Activated CD4-positive, alpha-beta T cell treated with anti-CD3 and anti-CD28 coated beads, Interleukin-2, amount 10 ng/mL, durations not matched to agents 24 days and 14 days (primary cell): ENCODE data around the gene RPH3AL. TPM values are rescaled to one million over a fixed set of nuclear protein-coding genes. Genes with fewer than 3 reads are reported as not detected.
"Not testable (repeated sequence)": the region's sequence is repeated elsewhere in the genome, so short reads cannot be mapped to it uniquely, and the experiment has no call there.

Source experiments
- DNase-seq: peaks from one replicate; pipeline ENCODE4 v3.0.0; 2022
- H3K27ac Mint-ChIP-seq: one replicate; pipeline ENCODE4 v1.8.0; 2022; ENCODE audit warnings: mild to moderate bottlenecking, mixed read lengths
- H3K27me3 Mint-ChIP-seq: one replicate; pipeline ENCODE4 v1.8.0; 2022; ENCODE audit warnings: mixed read lengths
- H3K36me3 Mint-ChIP-seq: one replicate; pipeline ENCODE4 v1.8.0; 2022; ENCODE audit warnings: low read depth, mild to moderate bottlenecking, mixed read lengths
- H3K4me1 Mint-ChIP-seq: one replicate; pipeline ENCODE4 v1.8.0; 2021; ENCODE audit warnings: mixed read lengths
- H3K4me3 Mint-ChIP-seq: one replicate; pipeline ENCODE4 v1.8.0; 2022; ENCODE audit warnings: mild to moderate bottlenecking, moderate library complexity, mixed read lengths
- H3K9me3 Mint-ChIP-seq: one replicate; pipeline ENCODE4 v1.8.0; 2021; ENCODE audit warnings: mixed read lengths
- intact Hi-C: fragments of 100-400 bp; cut with micrococcal nuclease; formaldehyde crosslinking; loops from one replicate; pipeline ENCODE4 v1.15.1; 2023
- total RNA-seq: library from RNA; stranded (reverse); gene quantifications from 2 replicates; pipeline ENCODE4 v1.2.3, GENCODE V29; 2022

The RPH3AL gene
- total RNA-seq, 1 donor from 2014 or later, result 3.7 TPM

- DNase-seq, result no peak
- Mint-ChIP-seq H3K27me3 (no peaks in the 10 kb centered on the region), H3K9me3 (no peaks in the 10 kb centered on the region), H3K4me1 (no peaks in the 10 kb centered on the region), H3K36me3 (no peaks in the 10 kb centered on the region), H3K27ac (no peak overlapping the region), H3K4me3 (no peak overlapping the region)
- intact Hi-C loops, result no loop called here
Observed at GRCh38 chr17:280901-281300, 71.7 kb downstream of the RPH3AL start.

GRCh38 chr17:280216-280615 is 72.4 kb downstream of the RPH3AL start:
- no peaks in the 10 kb centered on the region for H3K27me3 Mint-ChIP-seq
- H3K9me3 Mint-ChIP-seq, result no peaks in the 10 kb centered on the region
- no peaks in the 10 kb centered on the region for H3K36me3 Mint-ChIP-seq
- H3K4me3 Mint-ChIP-seq, result no peak overlapping the region
- H3K27ac Mint-ChIP-seq, result no peak overlapping the region
- intact Hi-C loops, result no loop called here
- no peak for DNase-seq
- H3K4me1 Mint-ChIP-seq, result no peaks in the 10 kb centered on the region

- H3K4me1 Mint-ChIP-seq, result no peaks in the 10 kb centered on the region
- no peaks in the 10 kb centered on the region for H3K9me3 Mint-ChIP-seq
- intact Hi-C loops, result no loop called here
- no peak for DNase-seq
- no peaks in the 10 kb centered on the region for H3K27me3 Mint-ChIP-seq
- H3K4me3 Mint-ChIP-seq, result no peak overlapping the region
- no peaks in the 10 kb centered on the region for H3K36me3 Mint-ChIP-seq
- H3K27ac Mint-ChIP-seq, result no peak overlapping the region
Observed at GRCh38 chr17:279776-280175, 72.8 kb downstream of the RPH3AL start.

- Mint-ChIP-seq H3K4me3 (no peak overlapping the region), H3K36me3 (no peaks in the 10 kb centered on the region), H3K27me3 (no peaks in the 10 kb centered on the region), H3K4me1 (no peaks in the 10 kb centered on the region), H3K9me3 (no peaks in the 10 kb centered on the region), H3K27ac (no peak overlapping the region)
- intact Hi-C loops, result no loop called here
- DNase-seq, result no peak
Observed at GRCh38 chr17:279331-279730, 73.3 kb downstream of the RPH3AL start.

GRCh38 chr17:278676-279059 is 73.9 kb downstream of the RPH3AL start:
- no peak overlapping the region for H3K27ac Mint-ChIP-seq
- intact Hi-C loops, result no loop called here
- no peaks in the 10 kb centered on the region for H3K9me3 Mint-ChIP-seq
- H3K27me3 Mint-ChIP-seq, result no peaks in the 10 kb centered on the region
- H3K36me3 Mint-ChIP-seq, result no peaks in the 10 kb centered on the region
- no peak overlapping the region for H3K4me3 Mint-ChIP-seq
- H3K4me1 Mint-ChIP-seq, result no peaks in the 10 kb centered on the region
- no peak for DNase-seq

- no peak for DNase-seq
- no peak overlapping the region for H3K4me3 Mint-ChIP-seq
- no peaks in the 10 kb centered on the region for H3K36me3 Mint-ChIP-seq
- intact Hi-C loops, result no loop called here
- H3K4me1 Mint-ChIP-seq, result no peaks in the 10 kb centered on the region
- H3K27me3 Mint-ChIP-seq, result no peaks in the 10 kb centered on the region
- H3K27ac Mint-ChIP-seq, result no peak overlapping the region
- no peaks in the 10 kb centered on the region for H3K9me3 Mint-ChIP-seq
Observed at GRCh38 chr17:278055-278675, 74.4 kb downstream of the RPH3AL start.

- H3K9me3 Mint-ChIP-seq, result no peaks in the 10 kb centered on the region
- no peaks in the 10 kb centered on the region for H3K36me3 Mint-ChIP-seq
- H3K4me1 Mint-ChIP-seq, result no peaks in the 10 kb centered on the region
- H3K27ac Mint-ChIP-seq, result no peak overlapping the region
- H3K27me3 Mint-ChIP-seq, result no peaks in the 10 kb centered on the region
- DNase-seq, result no peak
- no peak overlapping the region for H3K4me3 Mint-ChIP-seq
- intact Hi-C loops, result no loop called here
Observed at GRCh38 chr17:274902-275301, 77.7 kb downstream of the RPH3AL start.

GRCh38 chr17:273981-274832 is 78.4 kb downstream of the RPH3AL start:
- H3K27me3 Mint-ChIP-seq, result no peaks in the 10 kb centered on the region
- no peaks in the 10 kb centered on the region for H3K4me1 Mint-ChIP-seq
- H3K4me3 Mint-ChIP-seq, result no peak overlapping the region
- DNase-seq, result no peak
- no peak overlapping the region for H3K27ac Mint-ChIP-seq
- H3K9me3 Mint-ChIP-seq, result no peaks in the 10 kb centered on the region
- no peaks in the 10 kb centered on the region for H3K36me3 Mint-ChIP-seq
- intact Hi-C loops, result no loop called here

GRCh38 chr17:272856-273255 is 79.8 kb downstream of the RPH3AL start:
- H3K27me3 Mint-ChIP-seq, intact Hi-C loops, H3K4me3 Mint-ChIP-seq, H3K9me3 Mint-ChIP-seq, H3K36me3 Mint-ChIP-seq, DNase-seq, H3K4me1 Mint-ChIP-seq, H3K27ac Mint-ChIP-seq: not testable (repeated sequence)

- H3K4me1 Mint-ChIP-seq, H3K27ac Mint-ChIP-seq, H3K36me3 Mint-ChIP-seq, H3K27me3 Mint-ChIP-seq, DNase-seq, H3K4me3 Mint-ChIP-seq, H3K9me3 Mint-ChIP-seq, intact Hi-C loops: not testable (repeated sequence)
Observed at GRCh38 chr17:271928-272623, 80.5 kb downstream of the RPH3AL start.

GRCh38 chr17:269616-270514 is 82.7 kb downstream of the RPH3AL start:
- Mint-ChIP-seq H3K9me3 (no peaks in the 10 kb centered on the region), H3K27ac (no peak overlapping the region), H3K4me3 (no peak overlapping the region), H3K27me3 (peaks cover 7% of the 10 kb centered on the region), H3K4me1 (no peaks in the 10 kb centered on the region), H3K36me3 (no peaks in the 10 kb centered on the region)
- intact Hi-C loops, result no loop called here
- no peak for DNase-seq

GRCh38 chr17:266701-267667 is 85.6 kb downstream of the RPH3AL start:
- Mint-ChIP-seq H3K27ac (no peak overlapping the region), H3K36me3 (no peaks in the 10 kb centered on the region), H3K4me1 (no peaks in the 10 kb centered on the region), H3K27me3 (peaks cover 7% of the 10 kb centered on the region), H3K4me3 (no peak overlapping the region), H3K9me3 (no peaks in the 10 kb centered on the region)
- no peak for DNase-seq
- intact Hi-C loops, result no loop called here

GRCh38 chr17:266219-266618 is 86.4 kb downstream of the RPH3AL start:
- Mint-ChIP-seq H3K36me3 (no peaks in the 10 kb centered on the region), H3K9me3 (no peaks in the 10 kb centered on the region), H3K4me3 (no peak overlapping the region), H3K27ac (no peak overlapping the region), H3K27me3 (peaks cover 7% of the 10 kb centered on the region), H3K4me1 (no peaks in the 10 kb centered on the region)
- DNase-seq, result no peak
- intact Hi-C loops, result no loop called here
